ENCODE results near the gene DRAM1. TPM values are rescaled to one million over a fixed set of nuclear protein-coding genes. Genes with fewer than 3 reads are reported as not detected.

The DRAM1 gene
- total and polyA plus RNA-seq, 9 of the 15 experiments (the other 6 are each of a cell fraction or from before 2014, with no cell fraction given), result 1.4 to 4.3 (median 2.7) TPM

- TF ChIP-seq PBX2 (CRISPR knock-in tag; IDR thresholded peaks at IDR 0.05; ENCODE audit: low read depth) (no peak), PBX2 (tag; conservative IDR thresholded peaks at IDR 0.05; ENCODE audit: low read depth) (no peak), TEAD4 (IDR thresholded peaks at IDR 0.05; ENCODE audit: low read length) (no peak), TEAD4 (CRISPR knock-in tag; IDR thresholded peaks at IDR 0.05; ENCODE audit: borderline replicate concordance) (no peak), NONO (IDR thresholded peaks at IDR 0.05; ENCODE audit: low read depth in 2 of 2, low read length in 1 of 2) (peak; percentile 73 to 96), ZNF511 (CRISPR knock-in tag; IDR thresholded peaks at IDR 0.05) (no peak; the same call in 1 of the 2 replicates), ZSCAN29 (IDR thresholded peaks at IDR 0.05) (no peak), ZFP30 (CRISPR knock-in tag; IDR thresholded peaks at IDR 0.05; ENCODE audit: borderline replicate concordance) (no peak), RFX5 (IDR thresholded peaks at IDR 0.05; ENCODE audit: low read depth, low read length) (no peak), MAFG (tag; conservative IDR thresholded peaks at IDR 0.05) (no peak), FOXP1 (CRISPR knock-in tag; IDR thresholded peaks at IDR 0.05) (peak; percentile 78; the same call in 1 of the 2 replicates), E4F1 (CRISPR knock-in tag; IDR thresholded peaks at IDR 0.05; ENCODE audit: borderline replicate concordance) (0 out of 2 replicates have a peak, but pooled peaks have one; percentile 58), PCBP1 (IDR thresholded peaks at IDR 0.05; ENCODE audit: low read depth, low read length, poor library complexity, severe bottlenecking) (peak; percentile 94), HNRNPL (IDR thresholded peaks at IDR 0.05; ENCODE audit: low read depth, low read length) (peak; percentile 80), SMARCE1 (IDR thresholded peaks at IDR 0.05) (no peak), ZNF347 (CRISPR knock-in tag; IDR thresholded peaks at IDR 0.05; ENCODE audit: low read depth) (no peak), CREB1 (IDR thresholded peaks at IDR 0.05) (peak; percentile 48), CREB1 (CRISPR knock-in tag; IDR thresholded peaks at IDR 0.05) (no peak), MCM5 (IDR thresholded peaks at IDR 0.05; ENCODE audit: low read depth) (no peak), ZFP36 (IDR thresholded peaks at IDR 0.05; ENCODE audit: low read depth, low read length, partially characterized antibody) (peak; percentile 100), ZNF717 (CRISPR knock-in tag; IDR thresholded peaks at IDR 0.05) (no peak), MEIS2 (IDR thresholded peaks at IDR 0.05; ENCODE audit: partially characterized antibody) (peak; percentile 1), TEAD2 (tag; IDR thresholded peaks at IDR 0.05) (no peak)
Observed at GRCh38 chr12:101876861-101877805, at the start of gene DRAM1 (continued).

Data from K562 (cell line).